SJSA1 (cell line): Measurements from ENCODE around the gene POMGNT2. TPM values are rescaled to one million over a fixed set of nuclear protein-coding genes. Genes with fewer than 3 reads are reported as not detected.

Experiments
- DNase-seq, 2 experiments: peaks; one replicate each; pipeline ENCODE4 v3.0.0-alpha.2; 2015 to 2020; ENCODE audit warnings: low spot score in 2 of 2, low read depth in 1 of 2
- H3K27ac ChIP-seq: fragments of 250-450 bp; sonication (Bioruptor Pico); 2 replicates; pipeline ENCODE4 v1.5.1; 2020; ENCODE audit warnings: mild to moderate bottlenecking, moderate library complexity
- H3K27me3 ChIP-seq: fragments of 250-450 bp; sonication (Bioruptor Pico); replicated peaks from 2 replicates; pipeline ENCODE4 v1.5.1; 2020; ENCODE audit warnings: mild to moderate bottlenecking, moderate library complexity
- H3K36me3 ChIP-seq: fragments of 250-450 bp; sonication (Bioruptor Pico); 2 replicates; pipeline ENCODE4 v1.5.1; 2020; ENCODE audit warnings: mild to moderate bottlenecking
- H3K4me1 ChIP-seq: fragments of 250-450 bp; sonication (Bioruptor Pico); replicated peaks from 2 replicates; pipeline ENCODE4 v1.6.1; 2021; ENCODE audit warnings: mild to moderate bottlenecking
- H3K4me3 ChIP-seq: fragments of 250-450 bp; sonication (Bioruptor Pico); 2 replicates; pipeline ENCODE4 v1.5.1; 2020; ENCODE audit warnings: mild to moderate bottlenecking
- H3K9me3 ChIP-seq: fragments of 250-450 bp; sonication (Bioruptor Pico); replicated peaks from 2 replicates; pipeline ENCODE4 v1.5.1; 2020; ENCODE audit warnings: mild to moderate bottlenecking
- total RNA-seq: library from RNA; depleted of rRNA; stranded (reverse); fragments of >200 nt; shearing (Covaris generic); gene quantifications from 2 replicates; pipeline ENCODE4 v1.2.3, GENCODE V29; 2014; rRNA removed

The POMGNT2 gene
- total RNA-seq, result 0.78 and 4.6 TPM in 2 replicates

GRCh38 chr3:43105596-43106292, at the start of gene POMGNT2:
Gene POMGNT2, minus strand, starts transcription at chr3:43106079. Its CDS starts 24,648 bp downstream, at chr3:43081431.
- Histone ChIP-seq H3K9me3 (no peaks in the 10 kb centered on the region), H3K4me3 (peak within 1 kb of the TSS; percentile 66), H3K27ac (no peak within 1 kb of the TSS), H3K27me3 (0 out of 2 replicates have a peak, but pooled peaks cover 3% of the 10 kb centered on the region), H3K4me1 (0 out of 2 replicates have a peak, but pooled peaks cover 3% of the 10 kb centered on the region), H3K36me3 (no peaks in the 10 kb centered on the region)
- peak; percentile 42 to 75 for DNase-seq

GRCh38 chr3:43154980-43155379, 49.1 kb upstream of the POMGNT2 start:
- DNase-seq, result no peak
- H3K4me1 ChIP-seq, result no peaks in the 10 kb centered on the region
- no peak overlapping the region for H3K4me3 ChIP-seq
- H3K27ac ChIP-seq, result no peak overlapping the region
- H3K9me3 ChIP-seq, result no peaks in the 10 kb centered on the region
- no peaks in the 10 kb centered on the region for H3K36me3 ChIP-seq
- no peaks in the 10 kb centered on the region for H3K27me3 ChIP-seq

- no peaks in the 10 kb centered on the region for H3K36me3 ChIP-seq
- DNase-seq, result no peak
- H3K4me1 ChIP-seq, result no peaks in the 10 kb centered on the region
- H3K4me3 ChIP-seq, result no peak overlapping the region
- H3K27ac ChIP-seq, result no peak overlapping the region
- no peaks in the 10 kb centered on the region for H3K27me3 ChIP-seq
- H3K9me3 ChIP-seq, result no peaks in the 10 kb centered on the region
Observed at GRCh38 chr3:43153216-43154083, 47.6 kb upstream of the POMGNT2 start.

GRCh38 chr3:43152649-43153048, 46.8 kb upstream of the POMGNT2 start:
- no peak for DNase-seq
- H3K27ac ChIP-seq, result no peak overlapping the region
- H3K36me3 ChIP-seq, result no peaks in the 10 kb centered on the region
- no peaks in the 10 kb centered on the region for H3K27me3 ChIP-seq
- H3K9me3 ChIP-seq, result no peaks in the 10 kb centered on the region
- H3K4me1 ChIP-seq, result no peaks in the 10 kb centered on the region
- no peak overlapping the region for H3K4me3 ChIP-seq

- Histone ChIP-seq H3K4me3 (no peak overlapping the region), H3K36me3 (no peaks in the 10 kb centered on the region), H3K27ac (no peak overlapping the region), H3K4me1 (no peaks in the 10 kb centered on the region), H3K27me3 (no peaks in the 10 kb centered on the region), H3K9me3 (no peaks in the 10 kb centered on the region)
- no peak for DNase-seq
Observed at GRCh38 chr3:43148033-43148432, 42.2 kb upstream of the POMGNT2 start.

- no peaks in the 10 kb centered on the region for H3K4me1 ChIP-seq
Observed at GRCh38 chr3:43146599-43146998, 40.7 kb upstream of the POMGNT2 start.

GRCh38 chr3:43144761-43145490, 39.0 kb upstream of the POMGNT2 start:
- Histone ChIP-seq H3K9me3 (no peaks in the 10 kb centered on the region), H3K27me3 (no peaks in the 10 kb centered on the region), H3K27ac (no peak overlapping the region), H3K4me1 (no peaks in the 10 kb centered on the region), H3K36me3 (no peaks in the 10 kb centered on the region), H3K4me3 (no peak overlapping the region)
- no peak for DNase-seq

More at GRCh38 chr3:43146599-43146998, 40.7 kb upstream of the POMGNT2 start:
- Histone ChIP-seq H3K9me3 (no peaks in the 10 kb centered on the region), H3K27me3 (no peaks in the 10 kb centered on the region), H3K4me3 (no peak overlapping the region), H3K27ac (no peak overlapping the region), H3K36me3 (no peaks in the 10 kb centered on the region)
- no peak for DNase-seq

- H3K36me3 ChIP-seq, result no peaks in the 10 kb centered on the region
- DNase-seq, result no peak
- no peaks in the 10 kb centered on the region for H3K27me3 ChIP-seq
- no peak overlapping the region for H3K4me3 ChIP-seq
- H3K9me3 ChIP-seq, result no peaks in the 10 kb centered on the region
- no peaks in the 10 kb centered on the region for H3K4me1 ChIP-seq
- H3K27ac ChIP-seq, result no peak overlapping the region
Observed at GRCh38 chr3:43142472-43142871, 36.6 kb upstream of the POMGNT2 start.

- Histone ChIP-seq H3K27ac (no peak overlapping the region), H3K36me3 (no peaks in the 10 kb centered on the region), H3K4me3 (no peak overlapping the region), H3K9me3 (no peaks in the 10 kb centered on the region), H3K27me3 (no peaks in the 10 kb centered on the region), H3K4me1 (no peaks in the 10 kb centered on the region)
- no peak for DNase-seq
Observed at GRCh38 chr3:43138488-43139231, 32.8 kb upstream of the POMGNT2 start.

- Histone ChIP-seq H3K9me3 (no peaks in the 10 kb centered on the region), H3K27me3 (no peaks in the 10 kb centered on the region), H3K27ac (no peak overlapping the region), H3K36me3 (no peaks in the 10 kb centered on the region), H3K4me3 (no peak overlapping the region), H3K4me1 (no peaks in the 10 kb centered on the region)
- no peak for DNase-seq
Observed at GRCh38 chr3:43132870-43133636, 27.2 kb upstream of the POMGNT2 start.

- Histone ChIP-seq H3K36me3 (no peaks in the 10 kb centered on the region), H3K27me3 (no peaks in the 10 kb centered on the region), H3K4me1 (no peaks in the 10 kb centered on the region), H3K4me3 (no peak overlapping the region), H3K27ac (no peak overlapping the region), H3K9me3 (no peaks in the 10 kb centered on the region)
- no peak for DNase-seq
Observed at GRCh38 chr3:43132193-43132592, 26.3 kb upstream of the POMGNT2 start.

- Histone ChIP-seq H3K4me1 (no peaks in the 10 kb centered on the region), H3K4me3 (no peak overlapping the region), H3K9me3 (no peaks in the 10 kb centered on the region), H3K36me3 (no peaks in the 10 kb centered on the region), H3K27ac (no peak overlapping the region), H3K27me3 (no peaks in the 10 kb centered on the region)
- no peak for DNase-seq
Observed at GRCh38 chr3:43128464-43128863, 22.6 kb upstream of the POMGNT2 start.

GRCh38 chr3:43126536-43126935, 20.7 kb upstream of the POMGNT2 start:
- H3K4me3 ChIP-seq, result no peak overlapping the region
- no peaks in the 10 kb centered on the region for H3K27me3 ChIP-seq
- H3K9me3 ChIP-seq, result no peaks in the 10 kb centered on the region
- no peaks in the 10 kb centered on the region for H3K36me3 ChIP-seq
- no peaks in the 10 kb centered on the region for H3K4me1 ChIP-seq
- no peak for DNase-seq
- H3K27ac ChIP-seq, result no peak overlapping the region
